Measurements from ENCODE around the gene CACNA2D3.

The CACNA2D3 gene

DNA sequence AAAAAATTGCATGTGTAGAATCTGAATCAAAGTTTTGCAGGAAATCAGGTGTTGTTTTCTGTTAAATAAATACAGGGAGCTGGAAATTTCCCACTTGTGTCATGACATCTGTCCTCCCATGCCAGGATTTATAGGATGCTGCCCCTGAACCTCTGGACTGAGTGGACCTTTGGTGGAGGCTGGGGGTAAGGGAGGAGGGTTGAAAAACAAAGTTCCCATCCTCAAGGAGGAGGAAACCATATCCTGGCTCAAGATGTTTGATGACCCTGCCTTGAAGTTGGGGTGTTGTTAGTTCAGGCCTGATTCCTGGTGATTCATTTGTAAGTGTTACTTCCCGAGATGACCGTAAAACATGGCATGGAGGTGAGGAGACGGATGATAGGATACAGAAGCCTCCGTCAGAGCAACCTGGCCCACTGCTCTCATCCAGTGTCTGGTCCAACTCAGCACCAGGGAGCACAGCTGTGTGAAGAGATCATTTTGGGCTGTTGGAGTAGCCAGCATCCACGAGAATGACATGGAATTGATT lies 223.6 kb downstream of the CACNA2D3 start:
- no peak for DNase-seq

DNA sequence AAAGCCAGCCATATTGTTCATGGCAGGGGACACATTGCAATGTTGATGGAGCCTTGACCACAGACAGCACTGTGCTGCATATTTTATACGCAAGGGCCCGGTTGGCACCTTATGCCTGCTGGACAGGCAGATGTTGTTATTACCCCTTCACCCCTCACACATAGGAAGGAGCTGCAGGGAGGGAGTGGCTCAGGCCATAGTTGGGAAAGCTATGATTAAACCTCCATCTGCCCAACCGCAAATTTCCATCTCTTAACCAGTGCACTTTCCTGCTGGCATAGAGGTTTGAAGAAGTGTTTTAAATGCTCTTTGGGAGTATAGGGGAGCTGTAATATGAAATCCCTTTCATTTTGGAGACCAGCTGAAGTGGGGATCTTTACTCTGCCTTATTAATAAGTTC lies 224.7 kb downstream of the CACNA2D3 start:
- DNase-seq = no peak

DNA sequence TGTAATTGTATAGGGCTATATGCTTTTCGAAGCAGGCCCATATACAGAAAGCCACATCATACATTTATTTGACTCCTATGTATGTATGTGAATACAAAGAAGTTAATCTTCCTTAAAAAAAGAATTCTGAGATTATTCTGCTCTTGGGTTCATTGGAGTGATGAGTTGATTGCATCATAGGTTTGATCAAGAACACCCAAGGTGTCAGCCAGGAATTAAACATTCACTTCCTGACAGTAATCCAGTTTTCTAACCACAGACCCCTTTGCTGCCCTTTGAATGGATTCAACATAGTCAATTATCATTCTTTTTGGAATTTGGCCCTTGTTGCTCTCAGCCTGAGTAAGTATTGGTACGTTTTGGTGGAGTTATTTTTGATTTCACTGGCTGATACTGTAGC lies 225.6 kb downstream of the CACNA2D3 start:
- DNase-seq = no peak

DNA sequence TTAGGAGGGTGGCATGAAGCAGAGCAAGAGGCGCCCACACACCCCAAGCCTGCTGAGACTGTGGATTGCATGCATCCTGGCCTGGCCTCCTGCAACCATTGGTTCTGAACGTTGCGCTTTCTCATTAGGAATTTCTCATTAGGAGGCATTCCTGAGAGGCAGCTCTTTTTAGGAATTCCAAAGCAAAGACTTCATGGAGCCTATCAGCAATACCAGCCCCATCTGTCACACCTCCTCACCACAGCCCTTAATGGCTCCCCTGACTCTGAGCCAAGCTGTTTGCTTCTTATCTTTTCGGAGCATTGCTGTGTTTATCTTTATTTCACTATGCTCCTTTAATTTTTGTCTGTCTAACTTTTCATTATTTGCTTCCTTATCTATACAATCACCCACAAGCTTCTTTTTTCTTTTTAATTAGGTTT lies 226.9 kb downstream of the CACNA2D3 start:
- no peak for DNase-seq

DNA sequence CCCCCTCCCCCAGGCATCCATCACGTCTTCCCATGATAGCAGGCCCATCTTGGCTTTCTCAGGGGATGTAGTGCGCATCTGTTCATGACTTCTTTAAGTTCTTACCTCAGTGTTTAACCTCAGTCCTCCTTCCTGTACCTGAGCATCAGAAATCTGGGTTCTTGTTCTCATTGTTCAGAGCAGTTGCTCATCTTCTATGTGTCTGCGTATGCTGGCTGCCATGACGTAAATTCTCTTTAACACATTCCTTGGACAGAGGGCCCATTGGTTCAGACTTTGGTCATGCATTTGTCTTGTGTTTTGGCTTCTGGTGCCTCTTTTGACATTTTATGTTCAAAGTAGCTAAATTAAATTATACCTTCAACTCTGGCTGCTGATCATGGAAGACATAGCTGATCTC lies 227.3 kb downstream of the CACNA2D3 start:
- DNase-seq = no peak

DNA sequence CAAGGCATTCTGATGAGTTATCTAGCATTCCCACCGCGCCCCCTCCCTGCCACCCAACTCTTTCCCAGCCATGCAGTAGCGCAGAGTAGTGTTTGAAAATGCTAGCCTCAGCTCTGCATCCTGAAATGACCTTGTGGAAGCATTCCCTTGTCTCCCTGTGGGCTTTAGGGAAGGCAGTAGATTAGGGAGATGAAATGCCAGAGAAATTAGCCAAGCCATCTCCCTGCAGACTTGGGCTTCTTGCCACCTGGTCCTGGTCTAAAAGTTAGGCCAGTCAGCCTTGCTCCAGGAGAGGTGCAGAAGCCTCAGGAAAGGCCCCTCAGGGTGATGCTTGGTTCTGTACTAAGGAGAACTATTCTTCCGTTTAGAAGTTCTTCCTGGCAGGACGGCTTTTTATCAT lies 231.2 kb downstream of the CACNA2D3 start:
- DNase-seq = no peak

DNA sequence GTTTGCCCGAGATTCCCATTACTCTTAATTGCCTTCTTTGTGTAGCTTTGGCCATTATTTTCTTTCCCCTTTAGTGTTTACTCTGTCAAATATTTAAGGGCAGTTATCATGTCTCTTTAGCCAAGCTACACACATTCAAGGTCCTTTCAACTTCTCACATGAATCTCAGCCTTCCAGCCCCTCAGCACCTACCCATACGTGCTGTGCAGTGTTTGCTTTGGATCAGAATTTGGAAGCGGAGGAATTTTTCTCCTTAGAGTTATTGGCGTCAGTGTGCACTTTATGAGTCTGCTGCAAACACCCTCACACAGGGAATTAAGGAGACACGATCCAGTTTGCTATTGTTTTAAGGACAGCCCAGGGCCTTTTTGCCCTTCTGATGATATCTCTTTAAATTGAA lies 231.6 kb downstream of the CACNA2D3 start:
- no peak for DNase-seq

DNA sequence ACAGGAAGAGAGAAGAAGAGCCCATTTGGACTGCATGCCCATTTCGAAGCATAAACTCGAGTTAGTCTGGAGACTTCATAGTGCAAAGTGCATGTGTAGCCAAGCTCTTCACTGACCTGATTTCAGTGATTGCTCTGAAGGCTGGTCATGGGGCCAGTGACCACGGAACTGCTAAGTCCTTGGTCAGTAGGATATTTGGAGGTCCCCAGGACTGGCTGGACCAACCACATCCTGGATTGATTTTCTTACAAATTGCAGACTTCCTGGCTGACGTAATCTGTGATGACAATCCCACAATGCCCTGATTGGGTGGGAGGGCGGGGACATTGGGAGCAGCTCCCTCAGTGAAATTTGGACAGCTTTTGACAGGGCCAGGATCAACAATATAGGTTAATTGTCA lies 233.4 kb downstream of the CACNA2D3 start:
- DNase-seq = no peak

DNA sequence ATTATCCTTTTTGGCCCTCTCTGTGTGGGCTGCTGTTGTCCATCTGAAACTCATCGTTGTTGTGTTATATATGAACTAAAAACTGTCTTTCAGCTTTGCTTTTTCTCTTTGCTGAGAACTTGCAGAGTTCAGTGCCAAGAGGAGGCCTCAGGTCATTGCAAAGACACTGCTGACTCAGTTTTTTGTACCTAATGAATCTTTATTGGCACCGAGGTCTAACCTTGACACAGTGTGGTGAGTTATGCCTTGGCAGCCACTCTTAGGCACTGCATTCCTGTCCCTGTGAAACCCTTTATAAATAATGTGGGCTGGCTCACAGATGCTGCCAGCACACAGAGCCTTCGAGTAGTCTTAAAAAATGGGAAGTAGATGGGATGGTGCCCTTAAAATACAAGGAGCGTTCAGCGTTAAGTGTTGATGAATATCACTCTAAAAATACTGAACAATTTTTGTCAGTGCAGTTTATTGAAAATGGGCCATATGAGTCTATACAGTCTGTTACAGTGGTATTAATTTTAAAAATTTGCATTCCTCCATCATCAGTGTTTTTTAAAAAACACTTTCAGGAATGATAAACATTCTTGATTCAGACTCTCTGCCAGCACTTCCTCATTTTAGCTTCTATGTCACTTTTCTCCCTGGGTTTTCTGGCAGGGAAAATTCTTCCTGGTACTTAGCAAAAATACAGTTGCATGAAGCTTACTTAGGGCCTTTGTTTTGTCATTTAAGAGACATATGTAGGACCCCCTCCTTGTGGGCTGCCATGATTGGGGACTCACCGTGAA lies 234.1 kb downstream of the CACNA2D3 start:
- no peak for DNase-seq

DNA sequence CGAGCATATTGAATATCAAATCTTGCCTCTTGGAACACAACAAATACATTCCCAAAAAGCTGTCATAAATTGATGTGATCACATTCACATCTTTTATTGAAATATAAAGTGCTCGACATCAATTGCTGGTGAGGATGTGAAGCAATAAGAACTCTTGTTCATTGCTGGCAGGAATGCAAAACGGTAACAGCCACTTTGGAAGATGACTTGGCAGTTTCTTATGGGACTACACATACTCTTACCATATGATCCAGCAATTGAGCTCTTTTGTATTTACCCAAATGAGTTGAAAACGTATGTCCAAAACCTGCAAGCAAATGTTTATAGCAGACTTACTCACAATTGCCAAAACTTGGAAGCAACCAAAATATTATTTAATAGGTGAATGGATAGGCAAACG lies 234.9 kb downstream of the CACNA2D3 start:
- DNase-seq = no peak

DNA sequence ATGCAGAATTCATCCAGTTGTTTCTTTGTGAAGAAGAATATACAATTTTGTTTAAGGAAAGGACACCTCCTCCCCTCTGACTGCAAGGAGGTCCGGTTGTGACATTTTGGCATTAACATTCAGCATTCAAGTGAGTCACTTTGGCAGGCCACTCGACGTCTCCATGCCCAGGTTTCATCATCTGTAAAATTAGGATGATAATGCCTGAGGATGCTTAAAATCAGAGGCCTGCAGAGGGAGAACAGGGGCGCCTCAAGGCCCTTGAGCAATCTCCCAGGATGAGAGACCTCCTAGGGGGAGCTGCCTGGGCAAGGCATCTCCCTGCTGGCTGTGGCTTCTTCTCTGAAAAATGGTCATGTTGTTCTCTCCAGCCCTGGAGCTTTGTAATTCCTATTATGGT lies 236.0 kb downstream of the CACNA2D3 start:
- no peak for DNase-seq

DNA sequence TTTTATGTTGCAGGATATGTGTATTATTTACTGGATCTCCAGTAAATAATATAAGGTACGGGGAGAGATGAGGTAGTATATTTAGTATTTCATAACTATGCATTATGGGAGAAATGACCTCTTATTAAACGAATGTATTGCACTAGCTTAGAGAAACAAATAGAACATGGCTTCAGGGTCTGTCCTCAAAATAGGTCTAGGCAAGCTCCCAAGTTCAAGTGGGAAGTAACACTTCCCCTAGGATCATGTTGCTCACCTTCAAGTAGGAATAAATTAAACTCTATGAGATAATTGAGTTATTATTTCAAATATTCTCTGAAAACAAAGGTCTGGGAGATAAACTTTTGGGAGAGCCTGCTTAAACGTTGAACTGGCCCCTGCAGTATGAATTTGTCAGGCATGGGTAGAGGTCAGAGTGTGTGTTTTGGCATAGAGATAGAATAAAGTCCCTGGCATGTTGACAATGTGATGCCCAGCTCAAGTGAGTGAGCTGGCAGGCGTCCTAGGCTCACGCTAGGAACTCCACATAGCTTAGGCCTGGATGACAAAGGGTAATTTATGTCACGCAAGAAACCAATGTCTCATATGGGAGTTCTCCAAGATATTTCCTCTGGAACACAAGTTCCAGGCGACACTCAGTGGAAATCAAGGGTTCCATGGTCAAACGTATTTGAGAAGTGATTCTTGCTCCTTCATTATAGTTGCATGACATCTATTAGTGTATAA lies 236.8 kb downstream of the CACNA2D3 start:
- DNase-seq = no peak

DNA sequence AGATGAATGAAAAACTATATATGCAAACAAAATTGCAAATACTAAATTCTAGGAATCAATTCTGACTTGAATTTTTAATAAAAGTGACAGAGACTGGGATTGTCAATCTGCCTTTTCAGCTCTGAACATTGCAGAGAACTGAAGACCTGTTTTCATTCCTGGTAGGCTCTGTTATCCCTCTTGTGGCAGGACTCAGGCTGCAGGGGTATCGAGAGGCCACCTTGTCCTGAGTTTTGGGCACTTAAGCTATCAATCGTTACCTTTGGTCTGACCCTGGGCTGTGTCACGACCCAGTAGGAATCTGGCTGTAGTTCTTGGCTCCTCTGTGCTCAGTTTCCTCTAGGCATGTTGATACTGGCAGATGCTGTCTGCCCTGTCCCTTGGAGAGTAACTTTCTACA lies 238.0 kb downstream of the CACNA2D3 start:
- DNase-seq = no peak

DNA sequence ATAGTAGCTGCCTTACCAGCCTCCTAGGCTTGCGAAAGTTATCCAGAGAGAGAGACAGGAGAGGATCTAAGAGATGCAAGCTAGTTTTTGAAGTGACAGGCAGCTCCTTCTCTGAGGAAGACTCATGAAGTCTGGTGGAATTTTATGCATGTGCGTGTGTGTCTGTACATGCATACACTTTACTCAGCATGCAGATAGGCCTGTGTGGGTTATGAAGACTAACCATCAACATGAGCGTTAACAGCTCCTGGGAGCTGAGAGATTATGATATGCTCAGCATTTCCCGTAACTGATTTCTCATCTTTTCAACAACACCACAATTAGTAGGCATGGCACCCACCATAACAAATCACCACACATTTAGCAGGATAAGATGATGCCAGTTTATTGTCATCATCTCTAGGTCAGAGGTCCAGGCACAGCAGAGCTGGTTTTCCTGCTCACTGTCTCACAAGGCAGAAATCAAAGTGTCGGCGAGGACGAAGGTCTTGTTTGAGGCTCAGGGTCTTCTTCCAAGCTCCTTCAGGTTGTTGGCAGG lies 239.5 kb downstream of the CACNA2D3 start:
- DNase-seq = no peak

DNA sequence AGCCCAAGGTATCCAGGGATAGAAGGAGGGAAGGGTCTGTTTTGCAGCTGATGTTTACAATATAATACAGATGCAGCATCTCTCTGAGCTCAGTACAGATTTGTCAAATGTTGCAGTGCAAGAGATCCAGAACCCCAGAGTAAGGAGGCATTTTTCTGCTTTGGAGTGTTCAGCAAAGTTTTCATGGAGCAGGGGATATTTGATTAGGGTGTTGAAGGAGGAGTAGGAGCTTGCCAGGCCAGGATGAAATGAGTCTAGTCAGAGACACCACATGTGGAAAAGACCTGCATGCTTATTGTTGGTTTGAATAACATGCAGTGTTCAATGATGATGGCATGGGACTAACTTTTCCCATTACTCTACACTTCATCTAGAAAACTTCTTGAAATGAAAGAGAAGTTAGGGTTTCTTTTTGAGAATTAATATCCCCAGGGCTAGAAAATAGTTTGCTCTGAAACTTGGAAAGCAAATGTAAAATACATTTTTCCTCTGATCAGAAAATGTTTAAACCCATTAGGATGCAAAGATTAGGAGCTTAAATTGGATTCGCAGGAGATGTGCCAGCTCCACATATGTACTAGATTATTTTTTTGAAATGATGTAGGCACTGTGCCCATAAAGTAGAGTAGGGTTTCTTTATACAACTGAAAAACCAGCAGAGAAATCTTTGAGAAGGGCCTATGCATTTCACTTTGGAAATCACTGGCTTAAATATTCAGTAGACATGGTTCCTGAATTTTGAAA lies 243.8 kb downstream of the CACNA2D3 start:
- no peak for DNase-seq

DNA sequence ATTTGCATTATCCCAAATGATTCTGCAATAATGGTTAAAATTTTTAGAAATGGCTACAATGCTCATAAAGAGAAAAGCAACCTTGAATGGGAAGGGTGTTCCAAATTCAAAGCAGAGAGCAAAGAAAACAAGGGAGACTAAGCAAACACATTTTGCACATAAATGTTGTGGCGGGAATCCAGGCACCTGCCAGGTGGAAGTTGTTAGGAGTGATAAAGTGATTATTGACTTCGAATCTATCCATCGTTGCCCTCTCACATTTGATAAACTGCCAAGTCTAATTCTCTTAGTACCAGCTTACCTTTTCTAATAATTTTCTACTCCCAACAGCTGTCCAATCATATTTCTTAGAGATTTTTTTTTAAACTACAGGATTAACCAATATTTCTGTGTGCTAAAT lies 244.5 kb downstream of the CACNA2D3 start:
- DNase-seq = no peak

DNA sequence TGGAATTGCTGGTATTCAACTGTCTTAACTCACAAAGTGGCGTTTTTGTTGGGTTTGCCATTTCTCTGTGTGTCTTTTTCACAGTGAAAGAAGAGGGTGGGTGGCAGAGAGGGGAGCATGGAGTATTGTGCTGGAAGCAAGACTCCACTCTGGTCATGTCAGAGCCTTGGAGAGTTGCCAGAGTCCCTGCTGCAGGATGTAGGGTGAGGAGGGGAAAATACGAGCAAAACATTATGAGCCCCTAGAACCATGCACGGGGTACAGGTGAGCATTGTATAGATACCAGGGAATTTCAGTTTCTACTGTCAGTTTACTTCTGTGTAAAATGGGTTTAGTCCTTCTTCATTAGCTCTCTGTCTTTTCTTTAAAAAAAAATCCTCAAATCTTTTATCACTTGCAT lies 249.9 kb downstream of the CACNA2D3 start:
- DNase-seq = no peak

DNA sequence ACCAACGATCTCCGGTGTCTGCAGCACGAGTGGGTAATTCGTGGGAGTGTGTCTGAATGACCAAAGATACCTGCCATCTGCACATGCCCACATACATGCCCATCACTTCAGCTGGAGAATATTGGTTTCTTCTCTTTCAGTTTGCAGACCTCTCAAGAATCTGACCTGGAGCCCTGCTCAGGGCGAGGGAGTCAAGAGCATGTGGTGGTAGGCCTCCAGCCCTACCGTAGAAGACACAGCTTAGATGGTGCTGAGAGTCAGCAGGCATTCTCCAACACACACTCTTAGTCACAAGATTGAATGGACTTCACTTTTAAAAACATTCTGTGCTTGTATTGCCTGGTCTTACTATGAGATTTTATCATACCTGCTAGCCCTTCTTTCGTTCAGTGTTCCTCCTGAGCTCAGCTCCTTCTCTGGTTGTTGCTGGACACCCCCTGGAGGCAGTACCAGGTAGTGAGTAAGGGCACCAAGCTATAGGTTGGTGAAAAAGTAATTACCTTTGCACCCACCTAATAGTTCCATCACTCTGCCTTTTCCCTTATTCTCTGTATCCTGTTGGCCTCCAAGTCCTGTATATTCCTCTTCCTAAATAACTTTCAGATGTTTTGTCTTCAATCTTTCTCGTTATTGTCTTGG lies 252.0 kb downstream of the CACNA2D3 start:
- DNase-seq = no peak

DNA sequence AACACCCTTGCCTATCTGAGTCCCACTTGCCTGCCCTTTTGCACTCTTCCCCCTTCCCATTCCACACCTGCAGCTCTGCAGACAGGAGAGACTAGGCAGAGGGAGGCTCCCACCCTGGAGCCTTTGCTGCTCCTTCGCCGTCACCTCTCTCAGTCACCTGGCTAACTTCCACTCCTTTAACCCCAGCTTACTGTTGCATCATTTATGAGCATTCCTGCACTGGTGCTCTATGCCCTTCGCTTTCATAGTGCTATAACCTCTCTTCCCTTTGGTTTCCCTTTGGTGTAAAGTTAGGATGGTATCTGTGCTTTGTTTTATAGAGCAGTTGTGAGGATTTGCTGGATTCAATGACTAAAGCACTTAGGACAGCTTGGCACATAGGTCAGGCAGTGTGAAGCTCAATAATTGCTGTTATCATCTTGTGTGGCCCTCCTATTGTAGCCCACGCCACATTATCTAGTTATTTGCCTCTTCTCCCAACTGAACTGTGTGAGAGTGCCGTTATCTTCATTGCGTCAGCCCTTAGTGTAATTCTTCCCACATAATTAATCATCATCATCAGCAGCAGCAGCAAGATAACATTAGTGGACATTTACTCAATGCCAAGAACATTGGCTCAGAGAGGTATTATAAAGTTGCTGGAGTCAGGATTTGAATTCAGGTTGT lies 253.9 kb downstream of the CACNA2D3 start:
- no peak for DNase-seq

DNA sequence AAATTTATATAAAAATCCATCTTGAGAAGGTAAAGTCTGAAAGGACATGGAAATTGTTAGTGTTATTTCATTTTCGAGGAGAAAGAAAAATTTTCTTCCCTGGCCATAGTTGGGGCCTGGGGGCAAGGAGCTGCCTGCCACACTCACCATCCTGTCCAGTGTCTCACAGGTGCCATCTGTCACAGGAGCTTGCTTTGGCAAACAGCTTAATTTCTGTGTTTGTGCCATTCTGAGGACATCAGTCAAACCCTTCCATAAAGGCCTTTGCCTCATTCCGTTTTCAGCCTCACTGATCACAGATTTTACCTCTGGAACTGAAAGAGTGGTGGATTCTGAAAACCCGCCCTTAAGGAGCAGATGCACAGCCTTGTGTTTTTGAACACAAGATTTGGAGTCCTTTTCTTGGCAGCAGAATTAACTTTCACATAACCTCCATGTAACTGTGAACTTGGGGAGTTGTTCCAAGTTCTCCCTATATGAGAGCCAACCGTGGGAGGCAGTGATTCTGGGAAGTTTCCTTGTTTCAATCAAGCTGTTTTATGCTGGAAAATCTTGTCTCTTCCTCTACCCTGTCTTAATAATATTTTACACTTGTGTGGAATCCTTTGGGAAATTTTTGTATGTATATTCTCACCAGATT lies 254.7 kb downstream of the CACNA2D3 start:
- DNase-seq = no peak

DNA sequence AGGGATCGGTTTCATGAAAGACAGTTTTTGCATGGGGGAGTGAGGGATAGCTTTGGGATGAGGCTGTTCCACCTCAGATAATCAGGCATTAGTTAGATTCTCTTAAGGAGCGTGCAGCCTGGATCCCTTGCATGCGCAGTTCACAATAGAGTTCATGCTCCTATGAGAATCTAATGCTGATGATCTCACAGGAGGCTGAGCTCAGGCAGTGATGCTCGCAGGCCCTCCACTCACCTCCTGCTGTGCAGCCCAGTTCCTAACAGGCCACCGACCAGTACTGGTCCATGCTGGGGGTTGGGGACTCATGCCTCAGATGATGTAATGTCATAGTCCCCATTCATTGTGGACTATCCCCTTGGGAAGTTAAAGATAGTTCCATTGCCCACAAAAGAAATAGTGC lies 255.8 kb downstream of the CACNA2D3 start:
- no peak for DNase-seq

DNA sequence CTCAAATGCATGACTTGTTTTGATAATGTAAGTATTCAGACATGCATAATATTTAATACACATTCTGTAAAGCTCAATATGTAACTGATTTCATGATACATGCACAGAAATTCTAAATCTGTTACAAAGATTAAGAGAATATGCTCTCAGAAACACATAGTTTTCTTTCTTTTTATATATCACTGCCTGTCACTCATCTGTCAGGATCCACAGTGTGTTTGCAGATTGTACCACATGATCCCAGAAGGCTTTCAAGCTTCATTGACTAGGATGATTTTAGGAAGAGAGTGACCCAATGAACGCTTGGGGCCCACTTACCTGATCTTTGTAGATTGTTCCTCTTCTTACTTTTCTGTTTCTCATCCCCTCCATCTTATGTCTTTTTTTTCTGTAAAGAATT lies 261.9 kb downstream of the CACNA2D3 start:
- DNase-seq = no peak

All from CD4-positive, alpha-beta T cell treated with Interleukin-17A for 4 hours (primary cell).